Suprapubic skin (tissue), 4 donors: ENCODE results near the gene ARPIN. TPM values are rescaled to one million over a fixed set of nuclear protein-coding genes. Genes with fewer than 3 reads are reported as not detected.

Source experiments
- DNase-seq, 2 donors: peaks; one replicate each; pipeline ENCODE4 v3.0.0-alpha.2; 2019; ENCODE audit warnings: low spot score in 2 of 2
- H3K27ac ChIP-seq: fragments of 200-600 bp; sonication (generic); one replicate; pipeline ENCODE4 v1.5.1; 2019
- H3K27me3 ChIP-seq: fragments of 200-600 bp; sonication (generic); one replicate; pipeline ENCODE4 v1.5.1; 2019
- H3K36me3 ChIP-seq: fragments of 200-600 bp; sonication (generic); one replicate; pipeline ENCODE4 v1.5.1; 2019
- H3K4me1 ChIP-seq: fragments of 200-600 bp; sonication (generic); one replicate; pipeline ENCODE4 v1.5.1; 2019
- H3K4me3 ChIP-seq: fragments of 200-600 bp; sonication (generic); one replicate; pipeline ENCODE4 v1.5.1; 2019; ENCODE audit warnings: mild to moderate bottlenecking
- H3K9me3 ChIP-seq: fragments of 200-600 bp; sonication (generic); one replicate; pipeline ENCODE4 v1.5.1; 2019
- CTCF ChIP-seq, 2 donors: fragments of 200-600 bp in 1 of 2; fragments of 450-650 bp in 1 of 2; sonication (generic) in 1 of 2; IDR thresholded peaks; one replicate each; pipeline ENCODE4 v1.5.1; 2016 to 2019; ENCODE audit warnings: antibody characterized with exemption in 2 of 2, mild to moderate bottlenecking in 1 of 2, moderate library complexity in 1 of 2
- EP300 ChIP-seq: sonication (generic); formaldehyde crosslinking; IDR thresholded peaks from one replicate; pipeline ENCODE4 v1.6.1; 2017; ENCODE audit warnings: antibody characterized with exemption
- POLR2A ChIP-seq, 2 donors: fragments of 450-650 bp; IDR thresholded peaks; one replicate each; pipeline ENCODE4 v1.6.1; 2017; ENCODE audit warnings: antibody characterized with exemption in 2 of 2, mild to moderate bottlenecking in 2 of 2, moderate library complexity in 2 of 2
- POLR2AphosphoS5 ChIP-seq, 3 donors: sonication (generic); formaldehyde crosslinking; IDR thresholded peaks; one replicate each; pipeline ENCODE4 v1.6.1; 2017; ENCODE audit warnings: antibody characterized with exemption in 3 of 3
- whole genome bisulfite sequencing: methylation state at CpG from one replicate; pipeline ENCODE4 v1.1.5; 2018; 5-methylcytosine and 5-hydroxymethylcytosine counted together
- total RNA-seq, 4 donors: library from RNA; depleted of rRNA; stranded (reverse); fragments of >200 nt; gene quantifications; one replicate each; pipeline ENCODE4 v1.1.0, GENCODE V29; 2016

ARPIN gene
- total RNA-seq, 4 donors from 2014 or later: 12.0 to 24.8 (median 16.6) TPM

GRCh38 chr15:89864958-89865739, 47.6 kb downstream of the ARPIN start:
- WGBS: 73% methylated on average over 3 of the region's 3 CpGs
- no peaks in the 10 kb centered on the region for H3K4me1 ChIP-seq
- no peaks in the 10 kb centered on the region for H3K27me3 ChIP-seq
- H3K36me3 ChIP-seq: peaks cover 38% of the 10 kb centered on the region
- no peak for DNase-seq
- no peak overlapping the region for H3K4me3 ChIP-seq
- H3K27ac ChIP-seq: no peak overlapping the region
- TF ChIP-seq CTCF (IDR thresholded peaks at IDR 0.05) (no peak), EP300 (no peak), POLR2AphosphoS5 (IDR thresholded peaks at IDR 0.05) (no peak), POLR2A (IDR thresholded peaks at IDR 0.05) (no peak)
- H3K9me3 ChIP-seq: no peaks in the 10 kb centered on the region

- Histone ChIP-seq H3K27ac (no peak overlapping the region), H3K4me1 (no peaks in the 10 kb centered on the region), H3K36me3 (peaks cover 34% of the 10 kb centered on the region), H3K27me3 (no peaks in the 10 kb centered on the region), H3K9me3 (no peaks in the 10 kb centered on the region), H3K4me3 (no peak overlapping the region)
- DNase-seq: no peak
- no peak for TF ChIP-seq CTCF (IDR thresholded peaks at IDR 0.05)
- TF ChIP-seq EP300: no peak
- no peak for TF ChIP-seq POLR2A (IDR thresholded peaks at IDR 0.05)
- no peak for TF ChIP-seq POLR2AphosphoS5 (IDR thresholded peaks at IDR 0.05)
Observed at GRCh38 chr15:89863918-89864317, 48.8 kb downstream of the ARPIN start.

- Histone ChIP-seq H3K36me3 (peaks cover 34% of the 10 kb centered on the region), H3K4me1 (no peaks in the 10 kb centered on the region), H3K27me3 (no peaks in the 10 kb centered on the region), H3K4me3 (no peak overlapping the region), H3K27ac (no peak overlapping the region), H3K9me3 (no peaks in the 10 kb centered on the region)
- WGBS: 74% methylated on average over 2 of the region's 2 CpGs
- DNase-seq: no peak
- TF ChIP-seq EP300: no peak
- no peak for TF ChIP-seq CTCF (IDR thresholded peaks at IDR 0.05)
- no peak for TF ChIP-seq POLR2AphosphoS5 (IDR thresholded peaks at IDR 0.05)
- no peak for TF ChIP-seq POLR2A (IDR thresholded peaks at IDR 0.05)
Observed at GRCh38 chr15:89860891-89861290, 51.9 kb downstream of the ARPIN start.

GRCh38 chr15:89860431-89860830, 52.3 kb downstream of the ARPIN start:
- no peaks in the 10 kb centered on the region for H3K9me3 ChIP-seq

More at GRCh38 chr15:89860431-89860830, 52.3 kb downstream of the ARPIN start:
- TF ChIP-seq CTCF (IDR thresholded peaks at IDR 0.05) (no peak), EP300 (no peak), POLR2AphosphoS5 (IDR thresholded peaks at IDR 0.05) (no peak), POLR2A (IDR thresholded peaks at IDR 0.05) (no peak)
- no peak overlapping the region for H3K4me3 ChIP-seq
- 76% methylated on average over 3 of the region's 3 CpGs for WGBS
- no peak for DNase-seq
- no peaks in the 10 kb centered on the region for H3K27me3 ChIP-seq
- H3K27ac ChIP-seq: no peak overlapping the region
- H3K4me1 ChIP-seq: no peaks in the 10 kb centered on the region
- H3K36me3 ChIP-seq: peaks cover 34% of the 10 kb centered on the region
